HG03432 (cell line): Measurements from ENCODE around the gene ITPR1.

ENCODE experiments used
- ATAC-seq: cut with Tn5 transposase; IDR thresholded peaks from one replicate; pipeline ENCODE4 v1.9.1; 2021; ENCODE audit warnings: mild to moderate bottlenecking, moderate library complexity; ENCODE audit not compliant: unreplicated experiment

ITPR1 gene

DNA sequence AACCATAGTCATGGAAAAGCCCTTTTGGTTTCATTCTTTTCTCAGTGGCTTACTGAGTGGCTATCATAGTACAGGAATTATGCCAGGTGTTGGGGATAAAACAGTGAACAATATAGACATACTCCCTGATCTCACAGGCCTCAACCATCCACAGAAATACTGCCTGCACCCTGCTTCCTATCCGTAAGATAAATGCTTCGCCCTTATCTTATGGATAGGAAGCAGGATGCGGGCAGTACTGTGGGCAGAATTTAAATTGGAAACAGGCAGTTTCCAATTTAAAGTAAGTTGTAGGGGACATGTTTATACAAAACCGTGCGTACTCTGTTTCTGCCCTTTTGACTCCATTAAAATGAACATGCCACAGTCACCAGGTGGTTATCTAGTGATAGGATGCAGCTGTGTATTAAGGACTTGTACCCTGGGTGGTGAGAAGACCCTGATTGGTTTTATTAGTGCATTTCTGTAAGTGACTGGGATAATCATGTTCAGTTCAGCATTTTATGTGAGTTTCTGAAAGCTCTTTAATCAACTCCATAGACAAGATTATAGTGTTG, 344.3 kb downstream of the ITPR1 start:
- no peak for ATAC-seq

DNA sequence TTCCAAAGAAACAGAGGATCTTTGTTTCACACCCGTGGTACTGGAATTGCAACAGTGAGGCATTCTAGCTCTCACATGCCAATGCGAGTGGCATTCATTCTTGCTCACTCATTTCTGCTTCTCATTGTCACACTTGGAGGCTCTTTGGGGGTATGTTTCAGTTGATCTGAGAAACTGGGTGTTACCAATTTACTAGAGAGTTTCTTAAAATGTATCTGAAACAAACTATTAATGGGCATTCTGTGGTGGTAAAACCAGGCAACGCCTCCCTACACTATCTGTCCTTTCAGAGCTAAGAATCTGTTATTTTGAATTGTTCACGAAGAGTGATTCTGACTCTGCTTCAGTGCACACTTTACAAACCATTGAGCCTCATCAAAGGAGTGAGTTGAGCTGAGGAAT, 345.5 kb downstream of the ITPR1 start:
- ATAC-seq = peak; percentile 78

GRCh38 chr3:4839278-4839677, 346.1 kb downstream of the ITPR1 start:
- no peak for ATAC-seq

DNA sequence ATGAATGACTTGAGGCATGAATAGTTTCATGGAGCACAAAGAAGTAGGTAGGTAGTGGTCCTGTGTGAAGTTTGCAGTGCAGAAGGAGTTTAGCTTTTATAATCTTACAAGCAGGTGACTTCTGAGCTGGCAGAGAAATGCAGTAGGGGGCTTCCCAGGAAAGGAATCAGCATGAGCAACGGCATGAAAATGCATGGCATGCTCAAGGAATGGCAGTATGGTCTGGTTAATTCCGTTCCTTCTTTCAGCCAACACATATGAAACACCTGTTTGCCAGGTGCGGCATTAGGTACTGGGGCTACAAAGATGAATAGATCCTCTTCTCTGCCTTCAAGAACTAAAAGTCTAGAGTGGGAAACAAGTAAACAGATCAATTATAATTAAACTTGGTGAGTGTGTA, 348.1 kb downstream of the ITPR1 start:
- no peak for ATAC-seq

GRCh38 chr3:4841776-4842440, 348.8 kb downstream of the ITPR1 start:
- no peak for ATAC-seq

- no peak for ATAC-seq
Observed at GRCh38 chr3:4843619-4844018, 350.5 kb downstream of the ITPR1 start.

DNA sequence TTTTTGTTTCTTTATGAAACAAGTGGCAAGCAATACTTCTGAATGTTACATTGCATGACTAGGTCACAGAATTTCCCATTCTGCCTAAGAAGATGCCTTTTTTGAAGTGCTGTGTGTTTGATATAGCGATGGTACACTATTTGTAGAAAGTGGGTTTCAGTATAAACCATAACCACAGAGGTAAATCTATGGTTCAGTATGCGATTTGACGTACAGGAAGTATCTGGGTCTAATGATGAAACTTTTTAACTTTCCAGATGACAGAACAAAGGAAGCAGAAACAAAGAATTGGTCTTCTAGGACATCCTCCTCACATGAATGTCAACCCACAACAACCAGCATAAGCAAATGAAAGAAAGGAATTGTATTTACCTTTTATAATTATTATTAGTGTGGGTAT, 352.7 kb downstream of the ITPR1 start:
- ATAC-seq = peak; percentile 85

GRCh38 chr3:4846543-4846942, 353.4 kb downstream of the ITPR1 start:
- ATAC-seq = no peak

- no peak for ATAC-seq
Observed at GRCh38 chr3:4848176-4848825, 355.2 kb downstream of the ITPR1 start.

DNA sequence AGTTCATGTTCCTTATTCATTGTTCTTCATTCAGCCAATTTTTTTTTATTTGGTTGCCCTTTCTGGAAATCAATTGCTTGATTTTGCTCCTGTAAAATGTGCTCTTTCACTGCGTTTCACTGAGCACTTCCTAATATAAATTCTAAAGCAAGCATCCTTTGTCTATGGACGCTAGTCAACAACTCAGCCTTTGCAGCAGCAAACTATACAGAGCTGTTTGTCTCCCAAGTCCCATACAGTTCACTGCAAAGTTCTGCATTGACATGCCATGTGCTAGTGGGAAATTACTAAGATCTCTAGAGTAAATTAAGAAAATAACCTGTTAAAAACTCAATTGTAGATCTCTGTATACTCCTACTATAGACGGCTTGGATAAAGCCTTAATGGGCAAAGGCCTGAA, 356.0 kb downstream of the ITPR1 start:
- ATAC-seq = no peak

DNA sequence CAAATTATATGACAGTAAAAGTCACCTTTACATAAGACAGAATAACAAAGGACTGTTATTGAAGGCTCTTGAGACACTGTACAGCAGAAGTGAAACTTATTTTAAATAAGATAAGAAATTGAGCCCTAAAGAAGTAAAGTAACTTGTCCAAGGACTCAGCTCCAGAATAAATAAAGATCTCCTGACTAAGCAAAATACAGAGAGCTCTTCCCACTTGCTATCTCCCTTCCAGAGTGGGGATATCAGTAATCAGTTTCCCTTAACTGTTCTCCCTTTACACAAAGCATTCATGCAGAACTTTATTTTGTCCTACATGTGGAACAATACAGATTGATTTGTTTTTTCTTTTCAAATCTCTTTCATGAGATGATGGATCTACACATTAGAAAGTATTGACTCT, 356.6 kb downstream of the ITPR1 start:
- ATAC-seq = no peak

DNA sequence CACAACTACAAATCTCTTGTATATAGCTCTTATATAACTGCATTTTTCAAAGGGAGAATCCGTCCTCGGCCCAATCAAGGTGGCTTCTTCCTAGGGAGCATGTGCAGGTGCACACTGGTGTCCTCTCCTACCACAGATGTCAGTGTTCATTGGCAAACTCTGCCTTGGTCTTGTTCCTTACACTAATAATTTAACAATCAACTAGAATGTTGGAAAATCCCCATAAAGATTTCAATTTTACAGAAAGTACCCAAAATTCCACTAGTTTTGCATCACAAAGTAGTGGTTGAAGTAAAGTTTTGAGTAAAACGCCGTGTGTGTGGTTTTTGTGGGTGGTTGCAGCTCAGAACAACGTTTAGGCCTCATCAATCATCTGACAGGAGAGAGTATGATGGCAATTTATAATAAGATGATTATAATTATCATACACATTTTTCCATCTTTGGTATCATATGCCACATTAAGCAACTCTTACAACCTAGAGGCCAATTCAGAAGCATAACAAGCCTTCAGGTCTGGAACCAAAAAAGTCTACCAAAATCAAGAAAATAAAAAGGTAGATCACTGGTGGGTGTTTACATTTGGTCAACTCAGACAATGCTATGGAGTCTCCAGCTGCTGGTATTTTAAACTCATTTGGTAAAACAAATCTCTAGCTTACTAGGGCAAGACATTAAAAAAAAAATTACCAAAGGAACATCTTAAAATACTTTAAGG, 357.2 kb downstream of the ITPR1 start:
- peak; percentile 61 for ATAC-seq

DNA sequence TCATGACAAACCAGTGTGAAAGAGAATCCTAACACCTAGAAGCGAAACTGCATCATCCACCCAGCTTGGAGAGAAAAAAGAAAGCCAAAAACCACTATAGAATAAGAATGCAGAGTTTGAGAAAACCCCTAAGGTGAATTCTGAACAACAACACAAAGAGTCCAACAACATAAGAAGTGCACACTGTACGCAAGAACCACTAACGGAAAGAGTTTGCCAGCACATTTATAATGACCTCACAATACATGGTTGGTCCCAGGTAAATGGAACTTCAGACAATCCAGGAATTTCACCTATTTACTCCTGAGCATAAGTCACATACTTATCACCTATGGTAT, 357.7 kb downstream of the ITPR1 start:
- peak; percentile 58 for ATAC-seq

- ATAC-seq = no peak
Observed at GRCh38 chr3:4852780-4853748, 359.9 kb downstream of the ITPR1 start.

- ATAC-seq = no peak
Observed at GRCh38 chr3:4853749-4854140, 360.6 kb downstream of the ITPR1 start.

- ATAC-seq = no peak
Observed at GRCh38 chr3:4855676-4856075, 362.5 kb downstream of the ITPR1 start.

DNA sequence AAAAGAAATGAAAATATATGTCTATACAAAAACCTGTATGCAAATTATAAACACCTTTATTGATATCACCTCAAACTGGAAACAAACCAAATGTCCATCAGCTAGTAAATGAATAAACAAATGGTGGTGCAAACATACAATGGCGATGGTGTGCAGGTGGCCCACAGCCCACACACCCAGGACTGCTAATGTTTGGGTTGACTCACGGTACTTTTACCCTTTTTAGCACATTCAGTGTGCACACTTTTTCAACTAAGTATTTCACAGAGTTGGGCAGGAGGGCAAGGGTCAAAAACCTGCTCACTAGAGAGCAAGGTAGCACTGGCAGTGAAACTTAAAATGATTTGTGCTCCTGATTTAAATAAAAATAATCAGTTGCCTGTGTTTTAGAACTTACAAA, 363.0 kb downstream of the ITPR1 start:
- ATAC-seq = no peak

DNA sequence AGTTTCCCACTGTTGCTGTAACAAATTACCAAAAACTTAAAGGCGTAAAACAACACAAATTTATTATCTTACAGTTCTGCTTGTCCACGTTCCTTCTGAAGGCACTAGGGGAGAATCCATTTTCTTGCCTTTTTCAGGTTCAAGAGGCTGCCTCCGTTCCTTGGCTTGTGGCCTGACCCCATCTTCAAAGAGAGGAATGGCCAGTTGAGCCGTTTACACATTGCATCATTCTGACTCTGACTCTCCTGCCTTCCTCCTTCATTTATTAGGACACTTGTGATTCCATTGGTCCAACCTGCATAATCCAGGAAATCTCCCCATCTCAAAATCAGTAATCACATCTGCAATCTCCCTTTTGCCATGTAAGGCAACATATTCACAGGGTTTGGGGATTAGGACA, 363.4 kb downstream of the ITPR1 start:
- ATAC-seq = no peak

DNA sequence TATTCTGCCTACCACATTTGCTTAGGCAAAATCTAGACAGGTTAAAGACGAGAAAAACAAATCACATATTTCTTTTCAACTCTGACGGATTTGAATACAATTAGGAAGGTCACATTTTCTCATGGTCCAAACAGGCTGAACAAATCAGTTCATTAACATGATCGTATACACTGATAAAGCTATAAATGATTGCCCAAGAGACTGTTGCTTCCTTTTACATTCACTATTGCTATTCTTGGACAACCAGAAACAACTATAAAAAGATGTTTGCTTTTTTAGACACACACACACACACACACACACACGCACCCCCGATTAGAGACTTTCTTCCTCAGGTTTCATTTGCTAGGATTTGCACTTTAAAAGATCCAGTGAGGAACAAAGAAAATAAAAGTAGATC, 363.8 kb downstream of the ITPR1 start:
- ATAC-seq = no peak

GRCh38 chr3:4859788-4860187, 366.6 kb downstream of the ITPR1 start:
- no peak for ATAC-seq

DNA sequence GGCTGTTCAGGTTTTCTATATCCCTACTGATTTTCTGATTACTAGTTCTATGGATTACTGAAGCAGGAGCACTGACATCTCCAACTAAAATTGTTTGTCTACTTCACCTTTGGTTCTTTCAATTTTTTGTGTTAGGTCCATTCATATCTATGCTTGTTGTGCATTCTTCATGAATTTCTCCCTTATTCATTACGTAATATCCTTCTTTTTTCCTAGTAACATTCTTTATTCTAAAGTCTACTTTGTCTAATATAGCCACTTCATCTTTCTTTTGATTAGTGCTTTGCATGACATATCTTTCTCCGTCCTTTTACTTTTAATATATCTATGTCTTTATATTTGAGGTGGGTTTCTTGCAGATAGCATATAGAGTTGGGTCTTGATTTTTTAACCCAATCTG, 369.8 kb downstream of the ITPR1 start:
- no peak for ATAC-seq
